Right lobe of liver (tissue), 4 donors: ENCODE measurements around the gene SLC37A4.

ENCODE experiments used
- POLR2A ChIP-seq: fragments of 450-650 bp; IDR thresholded peaks from one replicate; pipeline ENCODE4 v1.6.1; 2017; ENCODE audit warnings: antibody characterized with exemption, mild to moderate bottlenecking
- TF ChIP-seq, protein P1 (sequence below), 4 donors: fragments of 200-600 bp in 3 of 4; fragments of 450-650 bp in 1 of 4; IDR thresholded peaks; one replicate each; pipeline versions ENCODE4 v1.5.1 to v1.8.0; 2016 to 2022; ENCODE audit warnings: antibody characterized with exemption in 4 of 4, mild to moderate bottlenecking in 2 of 4
- donor health status: DM: no; HTN: no; CAD: no.
- donor health status: DM: no; HTN: no; CAD: no.
- donor health status: DM: no; HTN: yes; CAD: no.

GRCh38 chr11:119052163-119052814 is 21.6 kb upstream of the SLC37A4 start:
- no peak for TF ChIP-seq POLR2A
- TF ChIP-seq, protein P1, sequence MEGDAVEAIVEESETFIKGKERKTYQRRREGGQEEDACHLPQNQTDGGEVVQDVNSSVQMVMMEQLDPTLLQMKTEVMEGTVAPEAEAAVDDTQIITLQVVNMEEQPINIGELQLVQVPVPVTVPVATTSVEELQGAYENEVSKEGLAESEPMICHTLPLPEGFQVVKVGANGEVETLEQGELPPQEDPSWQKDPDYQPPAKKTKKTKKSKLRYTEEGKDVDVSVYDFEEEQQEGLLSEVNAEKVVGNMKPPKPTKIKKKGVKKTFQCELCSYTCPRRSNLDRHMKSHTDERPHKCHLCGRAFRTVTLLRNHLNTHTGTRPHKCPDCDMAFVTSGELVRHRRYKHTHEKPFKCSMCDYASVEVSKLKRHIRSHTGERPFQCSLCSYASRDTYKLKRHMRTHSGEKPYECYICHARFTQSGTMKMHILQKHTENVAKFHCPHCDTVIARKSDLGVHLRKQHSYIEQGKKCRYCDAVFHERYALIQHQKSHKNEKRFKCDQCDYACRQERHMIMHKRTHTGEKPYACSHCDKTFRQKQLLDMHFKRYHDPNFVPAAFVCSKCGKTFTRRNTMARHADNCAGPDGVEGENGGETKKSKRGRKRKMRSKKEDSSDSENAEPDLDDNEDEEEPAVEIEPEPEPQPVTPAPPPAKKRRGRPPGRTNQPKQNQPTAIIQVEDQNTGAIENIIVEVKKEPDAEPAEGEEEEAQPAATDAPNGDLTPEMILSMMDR (IDR thresholded peaks at IDR 0.05): no peak
